Measurements from ENCODE around the gene TRIM59.

DNA sequence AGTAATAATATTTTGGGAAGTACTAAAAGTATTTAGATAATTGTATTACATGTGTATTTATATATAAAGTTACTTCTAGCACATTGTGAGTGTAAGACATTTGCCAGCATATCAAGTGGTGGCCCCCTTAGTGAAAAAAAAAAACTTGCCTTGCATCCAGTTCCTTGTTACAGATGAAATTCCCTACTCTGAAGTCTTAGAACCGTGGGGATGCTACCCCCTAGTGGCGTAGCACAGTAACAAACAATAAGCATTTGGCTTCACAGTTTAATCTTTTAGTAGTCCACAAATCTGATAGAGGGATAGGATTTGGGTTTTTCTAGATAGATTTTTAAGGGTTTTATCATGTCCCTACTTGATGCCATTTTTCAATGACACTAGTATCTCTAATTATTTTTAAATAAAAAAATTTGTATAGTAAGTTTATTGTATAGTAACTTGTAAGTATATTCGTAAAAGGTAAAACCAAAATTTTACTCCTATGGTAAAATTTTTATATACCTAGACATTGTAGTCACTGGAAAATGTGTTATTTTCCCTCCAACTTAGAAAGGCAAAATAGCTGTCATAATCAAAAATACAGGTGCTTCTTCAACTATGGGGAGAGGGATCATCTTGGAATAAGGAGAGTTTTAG lies 35.9 kb downstream of the TRIM59 start:
- TF ChIP-seq, protein P1, sequence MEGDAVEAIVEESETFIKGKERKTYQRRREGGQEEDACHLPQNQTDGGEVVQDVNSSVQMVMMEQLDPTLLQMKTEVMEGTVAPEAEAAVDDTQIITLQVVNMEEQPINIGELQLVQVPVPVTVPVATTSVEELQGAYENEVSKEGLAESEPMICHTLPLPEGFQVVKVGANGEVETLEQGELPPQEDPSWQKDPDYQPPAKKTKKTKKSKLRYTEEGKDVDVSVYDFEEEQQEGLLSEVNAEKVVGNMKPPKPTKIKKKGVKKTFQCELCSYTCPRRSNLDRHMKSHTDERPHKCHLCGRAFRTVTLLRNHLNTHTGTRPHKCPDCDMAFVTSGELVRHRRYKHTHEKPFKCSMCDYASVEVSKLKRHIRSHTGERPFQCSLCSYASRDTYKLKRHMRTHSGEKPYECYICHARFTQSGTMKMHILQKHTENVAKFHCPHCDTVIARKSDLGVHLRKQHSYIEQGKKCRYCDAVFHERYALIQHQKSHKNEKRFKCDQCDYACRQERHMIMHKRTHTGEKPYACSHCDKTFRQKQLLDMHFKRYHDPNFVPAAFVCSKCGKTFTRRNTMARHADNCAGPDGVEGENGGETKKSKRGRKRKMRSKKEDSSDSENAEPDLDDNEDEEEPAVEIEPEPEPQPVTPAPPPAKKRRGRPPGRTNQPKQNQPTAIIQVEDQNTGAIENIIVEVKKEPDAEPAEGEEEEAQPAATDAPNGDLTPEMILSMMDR (conservative IDR thresholded peaks at IDR 0.05; ENCODE audit: low read length): peak; percentile 87
- TF ChIP-seq EZH2phosphoT487 (IDR thresholded peaks at IDR 0.05; ENCODE audit: borderline replicate concordance): no peak
